Activated CD8-positive, alpha-beta memory T cell treated with anti-CD3 and anti-CD28 coated beads, Interleukin-2, amount 50 U/mL, for 48 hours (primary cell): ENCODE measurements around the gene KCNJ10.

Experiments used
- DNase-seq: peaks from one replicate; pipeline ENCODE4 v3.0.0-alpha.2; 2020

The KCNJ10 gene

DNA sequence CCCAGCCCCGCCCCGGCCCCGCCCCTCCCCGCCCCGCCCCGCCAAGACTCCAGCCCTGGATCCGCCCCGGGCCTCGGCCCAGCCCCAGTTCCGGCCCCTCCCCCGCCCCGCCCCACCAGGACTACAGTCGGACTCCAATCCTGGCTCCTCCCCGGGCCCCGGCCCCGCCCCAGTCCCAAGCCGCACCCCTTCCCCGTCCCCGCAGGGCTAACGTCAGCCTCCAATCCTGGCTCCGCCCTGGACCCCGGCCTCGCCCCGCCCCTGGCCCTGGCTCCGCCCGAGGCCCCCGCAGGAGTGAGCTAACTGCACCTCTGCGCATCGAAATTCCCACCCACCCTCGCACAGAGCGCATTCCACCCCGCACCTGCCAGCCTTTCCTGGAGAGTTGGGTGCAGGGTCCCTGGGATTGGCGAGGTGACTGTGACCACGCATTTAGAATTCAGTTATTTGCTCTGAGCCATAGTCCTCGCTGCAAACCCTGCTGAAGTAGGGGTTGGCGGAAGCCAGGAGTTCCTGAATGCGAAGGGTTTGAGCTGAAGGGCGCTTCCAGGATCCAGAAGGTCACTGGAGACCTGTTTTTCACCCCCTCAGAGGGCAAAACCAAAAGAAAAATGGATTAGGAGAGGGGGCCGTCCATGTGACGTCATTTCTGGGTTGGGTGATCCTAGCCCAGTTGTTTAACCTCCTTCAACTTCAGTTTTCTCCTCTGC lies 29.0 kb upstream of the KCNJ10 start:
- peak; percentile 98 for DNase-seq

DNA sequence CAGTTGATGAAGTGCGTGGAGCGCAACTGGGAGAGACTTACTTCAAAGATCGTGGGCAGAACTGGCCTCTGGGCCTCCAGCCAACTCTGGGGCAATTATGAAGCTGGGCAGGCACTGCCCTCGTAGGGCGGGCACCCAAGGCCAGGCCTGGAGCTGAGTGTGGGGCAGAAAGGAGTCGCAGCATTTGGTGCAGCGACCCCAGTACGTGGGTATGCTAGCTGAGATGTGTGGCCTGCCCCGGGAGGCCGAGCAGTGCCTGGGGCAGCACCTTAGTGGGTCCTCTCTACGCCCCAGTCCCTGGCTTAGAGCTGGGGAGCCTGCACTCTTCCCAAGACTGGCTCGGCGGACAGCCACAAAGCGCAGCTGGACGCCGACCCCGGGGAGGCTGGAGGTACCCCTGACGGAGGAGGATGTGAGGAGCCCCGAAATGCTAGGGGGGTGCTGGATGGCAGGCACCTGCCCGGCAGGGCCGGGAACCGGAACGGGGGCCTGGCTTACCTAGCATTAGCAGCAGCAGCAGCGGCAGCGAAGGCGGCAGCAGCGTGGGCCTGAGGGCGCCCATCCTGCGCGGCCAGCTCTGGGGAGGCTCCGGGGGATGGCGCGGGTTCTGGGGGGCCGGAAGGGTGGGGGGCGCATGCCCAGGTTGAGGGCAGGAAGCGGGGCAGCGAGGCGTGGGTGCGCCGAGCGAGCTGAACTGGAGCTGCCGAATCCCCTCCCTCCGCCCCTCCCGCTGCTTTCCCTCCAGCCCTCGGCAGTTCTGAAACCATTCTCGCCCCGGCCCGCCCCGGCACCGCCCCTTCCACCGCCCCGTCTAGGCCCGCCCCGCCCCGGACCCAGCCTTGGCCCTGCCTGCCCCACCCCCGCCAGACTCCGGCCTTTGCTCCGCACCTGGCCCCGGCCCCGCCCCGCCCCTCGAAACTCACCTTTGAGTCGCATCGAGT lies 28.2 kb upstream of the KCNJ10 start, which contains the start of gene IGSF8:
IGSF8 (minus strand) TSS at position 709 of the 941 bp plus-strand sequence; CDS start at position 562, 147 bp downstream.
- peak; percentile 99 for DNase-seq

DNA sequence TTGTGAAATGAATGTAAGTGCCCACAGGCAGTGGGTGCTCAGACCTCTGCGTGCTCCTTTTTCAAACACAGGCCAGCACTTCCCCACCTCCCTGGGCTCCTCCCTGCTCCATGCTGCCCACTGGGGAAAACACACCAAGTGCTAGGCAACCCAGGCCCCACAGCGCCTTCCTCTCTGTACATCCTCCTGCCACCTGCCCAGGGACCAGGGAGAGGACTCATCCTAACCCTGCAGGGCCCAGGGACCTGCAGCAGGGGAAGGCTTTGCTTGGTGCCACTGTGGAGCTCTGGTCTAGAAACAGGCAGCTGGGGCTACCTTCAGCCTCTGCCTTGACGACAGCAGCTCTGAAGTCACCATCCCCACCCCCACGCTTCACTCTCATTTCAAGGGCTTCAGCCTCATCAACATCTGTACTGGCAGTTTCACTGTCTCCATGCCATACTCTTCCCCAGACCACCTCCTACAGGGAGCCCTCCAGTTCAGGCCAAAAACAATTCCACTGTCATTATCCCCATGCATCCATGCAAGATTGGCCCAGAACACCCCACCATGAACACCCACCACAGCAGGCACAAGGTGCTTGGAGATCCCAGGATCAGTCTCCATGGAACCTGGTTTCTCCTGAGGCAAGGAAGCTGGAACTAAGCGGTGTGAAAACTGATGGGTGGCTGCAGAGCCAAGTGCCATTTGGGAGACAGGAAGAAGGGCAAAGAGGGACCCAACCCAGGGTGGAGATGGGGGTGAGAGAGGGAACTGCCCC lies 27.4 kb upstream of the KCNJ10 start:
- DNase-seq, result no peak

DNA sequence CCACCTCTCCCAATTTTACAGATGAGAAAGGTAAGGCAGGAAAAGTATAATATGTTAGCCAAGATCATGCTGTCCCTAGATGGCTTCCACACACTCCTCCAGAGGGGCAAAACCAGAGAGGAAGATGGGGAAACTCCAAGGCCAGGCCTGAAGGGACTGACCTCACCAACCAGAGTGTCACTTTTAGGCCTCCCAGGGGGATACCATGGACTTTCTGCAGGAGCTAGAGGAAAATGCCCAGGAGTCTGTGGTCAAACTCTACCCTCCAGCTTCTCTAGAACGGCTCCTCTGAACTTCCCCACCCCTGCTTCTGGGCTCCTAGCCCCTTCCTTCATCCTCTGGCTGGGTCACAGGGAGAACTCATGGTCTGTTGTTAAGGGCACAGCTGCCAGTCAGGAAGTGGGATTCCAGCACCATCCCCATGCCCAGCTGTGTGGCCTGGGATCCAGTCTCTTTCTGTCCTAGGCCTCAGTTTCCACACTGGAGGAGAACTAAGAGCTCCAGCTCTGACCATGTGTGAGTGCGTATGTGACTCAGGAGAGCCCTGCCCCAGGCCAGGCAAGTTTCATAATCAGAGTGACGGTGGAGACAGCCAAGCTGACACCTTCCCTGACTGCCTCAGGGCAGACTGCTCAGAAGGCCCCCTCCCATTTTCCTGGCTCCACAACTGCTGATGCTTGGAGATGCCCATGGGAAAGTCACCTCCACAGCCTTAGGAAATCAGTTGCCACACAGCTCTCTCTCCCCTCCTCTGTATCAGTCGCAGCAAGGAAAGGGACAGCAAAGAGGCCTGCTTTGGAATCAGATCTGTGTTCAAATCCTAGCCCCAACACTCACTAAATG lies 26.5 kb upstream of the KCNJ10 start:
- no peak for DNase-seq

DNA sequence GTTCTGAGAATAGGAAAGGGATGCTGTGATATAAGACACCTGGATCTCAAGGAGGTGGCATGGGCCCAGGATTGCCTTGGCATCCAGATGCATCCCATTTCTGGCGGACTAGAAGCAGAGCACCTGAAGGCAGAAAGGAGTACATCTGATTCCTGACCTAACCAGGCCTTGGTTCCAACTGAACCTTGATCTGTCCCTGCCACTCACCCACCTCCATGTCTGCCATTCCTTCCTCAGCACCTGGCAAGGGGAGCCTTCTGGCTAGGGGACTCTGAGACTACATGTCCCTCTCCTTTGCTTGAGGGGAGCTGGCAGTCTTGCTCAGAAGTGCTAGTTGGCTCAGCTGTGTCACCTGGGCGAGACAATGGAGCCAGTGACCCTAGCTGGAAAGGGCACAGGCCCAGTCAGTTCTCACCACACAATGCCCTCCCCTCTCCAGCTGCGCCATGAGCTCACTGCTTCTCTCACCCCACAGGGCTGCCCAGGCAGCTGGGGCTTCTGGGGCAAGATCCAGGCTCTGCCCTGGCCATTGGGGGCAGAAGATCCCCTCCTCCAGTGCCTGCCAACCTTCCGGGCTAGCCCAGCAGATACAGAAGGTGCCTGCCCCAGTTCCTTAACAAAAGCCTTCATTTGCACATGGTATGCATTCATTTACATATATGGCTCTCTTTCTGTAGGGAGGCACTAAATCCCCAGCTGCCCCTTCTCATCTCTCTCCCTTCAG lies 25.6 kb upstream of the KCNJ10 start:
- DNase-seq, result no peak

DNA sequence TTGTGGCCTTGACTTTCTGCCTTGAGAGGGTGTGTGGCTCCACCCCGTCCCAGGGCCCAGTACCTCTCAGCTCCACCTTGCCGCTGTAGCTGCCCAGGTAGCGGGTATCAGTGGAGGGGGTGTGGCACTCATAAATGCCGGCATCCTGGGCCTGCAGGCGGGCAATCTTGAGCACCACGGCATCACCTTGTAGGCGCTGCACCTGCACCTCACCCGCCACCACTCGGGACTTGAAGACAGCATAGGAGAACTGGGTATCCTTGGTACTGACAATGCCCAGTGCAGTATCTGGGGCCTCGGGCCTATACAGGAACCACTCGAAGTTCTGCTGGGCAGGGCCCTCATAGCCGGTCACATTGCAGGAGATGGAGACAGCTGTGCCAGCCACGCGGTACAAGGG lies 24.8 kb upstream of the KCNJ10 start:
- no peak for DNase-seq

DNA sequence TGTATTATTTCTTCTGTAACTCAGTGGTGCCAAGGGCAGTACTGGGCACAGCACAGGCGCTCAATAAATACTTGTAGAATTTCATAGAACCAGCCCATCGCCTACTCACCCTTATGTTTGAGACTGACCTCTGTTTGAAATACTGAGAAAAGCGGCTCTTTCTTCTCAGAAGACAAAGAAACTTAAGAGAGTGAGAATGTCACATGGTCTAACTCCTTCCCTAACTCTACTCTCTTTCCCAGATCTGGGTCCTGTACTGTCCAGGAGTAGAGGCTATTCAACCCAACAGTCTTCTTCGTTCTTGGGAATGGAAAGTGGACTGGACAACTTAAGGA lies 24.3 kb upstream of the KCNJ10 start:
- no peak for DNase-seq

DNA sequence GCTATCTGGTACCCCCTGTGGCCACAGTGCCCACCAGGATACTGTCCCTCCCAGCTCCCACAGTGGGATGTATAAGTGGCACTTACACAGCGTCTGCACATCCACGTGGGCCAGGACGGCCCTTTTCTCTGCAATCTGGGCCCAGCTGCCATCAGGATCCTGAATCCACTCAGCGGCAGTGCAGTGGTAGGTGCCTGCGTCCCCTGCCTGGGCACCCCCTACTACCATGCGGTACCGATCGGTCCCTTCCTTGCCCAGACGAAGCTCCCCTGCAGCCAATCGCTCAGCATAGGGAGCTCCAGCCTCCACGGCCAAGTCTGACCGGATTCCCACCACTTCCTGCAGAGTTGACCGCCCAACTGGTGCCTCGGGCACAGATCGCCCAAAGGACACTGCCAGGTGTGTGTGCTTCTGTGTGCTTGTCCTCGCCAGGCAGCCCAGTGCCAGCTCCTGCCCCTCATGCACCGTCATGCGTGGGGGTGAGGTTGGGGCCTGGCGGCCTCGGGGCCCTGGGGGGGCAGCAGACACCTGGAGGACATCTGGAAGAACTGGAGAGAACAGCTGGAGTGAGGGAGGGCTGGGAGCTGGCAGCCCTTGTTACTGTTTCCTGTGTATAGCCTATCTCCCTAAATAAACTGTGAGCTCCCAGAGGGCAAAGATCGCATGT lies 23.8 kb upstream of the KCNJ10 start:
- no peak for DNase-seq

DNA sequence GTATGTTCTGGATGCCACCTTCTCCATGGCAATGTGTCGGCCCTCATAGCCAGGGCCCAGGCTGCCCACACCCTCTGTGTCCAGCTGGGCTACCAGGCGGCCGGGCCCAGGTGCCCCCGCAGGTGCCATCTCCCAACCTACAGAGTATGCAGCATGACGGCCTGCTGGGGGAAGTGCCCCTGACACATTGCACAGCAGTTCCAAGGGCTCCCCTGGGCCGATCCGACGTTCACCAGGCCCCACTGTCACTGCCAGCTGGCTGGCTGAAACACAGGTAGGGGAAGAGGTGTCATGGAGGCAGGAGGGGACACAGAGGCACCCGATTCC lies 23.1 kb upstream of the KCNJ10 start:
- DNase-seq, result no peak

DNA sequence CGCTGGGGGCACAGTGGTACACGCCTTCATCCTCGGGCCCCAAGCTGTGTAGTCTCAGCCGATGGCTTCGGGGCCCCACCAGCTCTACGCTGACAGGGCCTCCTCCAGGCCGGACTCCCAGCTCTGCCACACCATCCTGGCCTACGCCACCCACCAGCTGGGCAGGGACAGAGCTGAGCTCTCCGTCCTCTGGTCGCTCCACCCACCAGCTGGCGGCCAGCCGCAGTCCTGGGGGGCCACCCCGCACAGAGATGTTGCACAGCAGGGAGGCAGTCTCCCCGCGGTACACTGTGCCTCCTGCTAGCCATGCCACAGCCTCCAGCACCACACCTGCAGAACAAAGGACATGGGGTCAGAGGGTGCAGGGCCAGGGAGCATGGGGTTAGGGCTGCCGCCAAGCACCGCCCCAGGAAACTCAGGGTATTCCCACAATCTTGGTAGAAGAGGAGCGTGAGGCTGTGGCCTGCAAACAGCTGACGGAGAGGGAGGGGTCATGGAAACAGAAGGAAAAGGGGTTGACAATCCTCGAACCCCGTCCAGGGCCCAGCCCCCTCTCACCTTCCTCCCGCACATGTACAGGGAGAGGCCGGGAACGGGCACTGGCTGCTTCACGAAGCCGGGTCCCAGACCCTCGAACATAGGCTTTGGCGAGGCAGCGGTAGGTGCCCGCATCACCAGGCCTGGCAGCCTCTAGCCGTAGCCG lies 22.6 kb upstream of the KCNJ10 start:
- DNase-seq, result no peak

DNA sequence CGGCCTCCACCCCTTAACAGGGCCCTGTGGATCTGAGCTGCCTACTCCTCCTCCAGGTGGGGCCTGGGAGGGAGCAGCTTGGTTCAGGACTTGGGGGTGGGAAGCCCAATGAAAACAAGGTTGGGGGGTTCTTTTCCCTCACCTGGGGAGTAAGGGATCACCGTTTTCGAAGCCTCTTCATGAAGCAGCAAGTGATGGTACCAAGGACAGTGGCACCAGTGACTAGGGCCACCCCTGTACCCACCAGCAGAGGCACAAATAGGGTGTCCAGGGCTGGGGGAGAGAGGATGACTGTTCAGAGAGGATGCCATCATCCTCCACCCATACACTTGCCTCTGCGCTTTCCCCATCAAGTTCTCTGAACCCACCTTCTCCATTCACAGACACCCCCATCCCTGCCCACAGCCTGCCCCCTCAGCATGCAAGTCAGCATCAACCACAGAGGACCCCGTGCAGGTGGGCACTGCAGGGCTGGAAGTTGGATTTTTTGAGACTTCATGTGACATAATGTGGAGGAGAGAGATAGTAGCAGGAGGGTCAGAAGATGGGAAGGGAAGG lies 21.8 kb upstream of the KCNJ10 start:
- no peak for DNase-seq

DNA sequence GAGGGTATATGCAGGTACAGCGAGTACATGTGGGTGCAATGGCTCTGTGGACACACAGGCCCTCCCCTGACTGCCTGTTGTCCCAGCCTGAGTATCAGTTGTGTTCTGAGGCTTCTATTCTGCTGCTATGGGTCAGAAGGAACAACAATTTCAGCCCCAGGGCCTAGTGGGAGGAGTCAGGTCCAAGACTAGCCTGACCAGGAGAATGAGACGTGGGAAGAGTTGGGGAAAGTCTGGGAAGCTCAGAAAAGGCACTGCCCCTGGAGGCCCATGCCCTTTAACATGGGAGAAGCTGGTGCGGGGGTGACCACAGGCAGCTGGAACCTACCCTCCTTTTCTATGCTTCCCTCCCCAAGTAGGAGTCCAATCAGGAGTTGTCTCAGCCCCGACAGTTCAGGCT lies 20.8 kb upstream of the KCNJ10 start:
- no peak for DNase-seq

DNA sequence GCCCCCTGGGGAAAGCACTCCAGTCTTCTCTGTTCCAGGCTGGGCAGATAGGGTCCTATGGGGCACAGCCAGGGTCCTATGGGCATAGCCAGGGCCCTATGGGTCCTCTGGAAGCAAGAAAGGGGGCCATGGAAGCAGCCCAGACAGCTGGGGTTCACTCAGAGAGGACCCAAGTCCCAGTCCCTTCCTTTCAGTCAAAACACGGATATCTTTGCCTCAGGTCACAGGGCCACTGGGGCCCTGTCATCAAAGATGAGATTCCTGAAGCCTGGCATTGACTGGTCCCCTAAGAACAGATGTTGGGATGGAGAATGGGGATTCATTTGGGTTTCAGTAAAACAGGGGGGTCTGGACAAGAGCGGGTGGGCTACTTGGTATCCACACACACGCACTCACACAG lies 19.9 kb upstream of the KCNJ10 start:
- no peak for DNase-seq

DNA sequence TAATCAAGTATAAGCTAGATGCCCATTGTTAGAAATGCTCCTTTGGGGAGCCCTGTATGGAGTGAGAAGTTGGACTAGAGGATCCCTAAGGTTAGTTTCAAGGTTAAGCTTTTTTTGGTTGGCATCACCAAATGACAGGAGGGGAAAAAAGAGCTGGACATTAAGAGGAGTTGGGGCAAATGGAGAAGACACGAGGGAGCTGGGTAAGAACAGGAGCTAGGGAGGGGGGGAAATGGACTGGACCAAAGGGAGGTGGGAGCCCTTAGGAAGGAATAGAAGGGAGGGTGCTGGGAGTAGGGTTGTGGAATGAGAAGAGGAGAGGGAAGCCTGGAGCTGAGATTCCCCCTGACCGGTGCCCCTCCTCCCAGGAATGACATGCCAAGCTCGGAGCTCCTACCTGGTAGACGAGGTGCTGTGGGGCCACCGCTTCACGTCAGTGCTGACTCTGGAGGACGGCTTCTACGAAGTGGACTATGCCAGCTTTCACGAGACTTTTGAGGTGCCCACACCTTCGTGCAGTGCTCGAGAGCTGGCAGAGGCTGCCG lies 17.2 kb upstream of the KCNJ10 start:
- no peak for DNase-seq

DNA sequence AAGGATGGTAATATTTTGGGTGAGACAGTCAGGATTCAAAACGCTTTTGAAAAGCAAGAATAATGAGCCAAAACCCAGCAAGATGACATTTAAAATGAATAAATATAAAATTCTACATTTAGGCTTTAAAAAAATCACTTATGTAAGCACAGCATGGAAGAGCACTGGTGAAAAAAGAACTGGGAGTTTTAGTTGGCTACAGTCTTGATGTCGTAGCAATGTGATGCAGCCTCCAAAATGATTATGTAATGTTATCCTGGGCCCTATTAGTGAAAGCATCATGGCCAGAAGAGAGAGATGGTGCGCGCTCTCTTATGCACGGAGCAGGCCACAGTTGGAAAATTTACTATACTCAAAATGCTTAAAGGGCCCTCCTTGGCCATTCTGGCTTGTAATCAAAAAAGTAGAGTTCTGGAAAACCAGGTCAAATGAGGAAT lies 16.5 kb upstream of the KCNJ10 start:
- DNase-seq, result no peak

DNA sequence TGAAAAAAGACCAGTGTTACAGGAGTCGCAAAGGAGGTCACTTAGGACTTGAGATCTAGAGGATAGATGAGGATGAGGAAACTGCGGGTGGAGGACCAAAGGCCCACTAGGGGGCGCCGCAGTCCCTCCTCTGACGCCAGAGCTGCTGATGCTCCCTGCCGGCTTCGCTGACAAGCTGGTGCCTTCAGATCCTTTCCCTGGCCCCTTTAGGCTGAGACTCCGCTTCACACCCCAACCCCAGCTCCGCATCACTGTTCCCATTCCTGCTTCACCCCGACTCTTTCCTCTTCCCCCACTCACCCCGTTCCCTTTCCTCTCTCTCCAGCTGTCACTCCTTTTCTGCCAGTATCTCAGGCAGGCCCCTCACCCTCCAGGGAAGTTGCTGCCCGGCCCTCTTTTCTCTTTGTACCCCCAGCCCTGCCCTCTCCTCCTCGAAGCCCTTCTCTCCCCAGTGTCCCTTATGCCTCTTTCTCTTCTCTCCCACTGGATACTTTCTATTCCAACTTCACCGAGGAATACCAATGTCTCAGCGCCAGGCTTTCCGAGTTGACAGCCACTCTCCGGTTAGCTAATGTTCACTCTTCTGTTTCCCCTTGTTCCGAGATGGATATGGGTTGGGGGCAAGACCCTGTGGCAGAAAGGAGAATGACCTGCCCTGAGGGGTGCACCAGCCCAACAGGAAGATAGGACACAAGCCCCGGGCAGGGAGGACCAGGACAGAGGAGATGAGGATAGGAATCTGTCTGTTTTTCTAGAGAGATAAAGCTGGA lies 15.9 kb upstream of the KCNJ10 start:
- peak; percentile 93 for DNase-seq

DNA sequence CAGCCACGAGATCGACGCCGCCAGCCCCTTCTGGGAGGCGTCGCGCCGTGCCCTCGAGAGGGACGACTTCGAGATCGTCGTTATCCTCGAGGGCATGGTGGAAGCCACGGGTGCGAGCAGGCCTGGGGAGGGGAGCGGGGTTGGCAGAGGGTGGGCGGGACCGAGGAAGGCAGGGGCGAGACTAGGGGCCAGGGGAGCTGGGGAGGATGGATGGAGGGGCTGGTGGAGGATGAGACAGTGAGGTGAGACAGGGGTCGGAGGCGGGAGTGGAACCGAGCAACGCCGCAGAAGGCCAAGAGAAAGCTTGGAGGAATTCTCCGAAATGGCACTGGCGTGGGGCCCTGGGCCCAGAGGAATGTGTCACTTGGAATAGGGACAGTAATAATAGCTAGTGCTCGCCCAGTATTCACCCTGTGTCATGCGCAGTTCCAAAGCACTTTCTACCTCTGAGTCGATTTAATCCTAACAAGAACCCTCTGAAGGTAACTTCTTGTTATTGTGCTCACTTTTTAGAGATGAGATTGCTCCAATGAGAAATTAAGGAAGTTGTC lies 14.9 kb upstream of the KCNJ10 start:
- DNase-seq, result no peak

DNA sequence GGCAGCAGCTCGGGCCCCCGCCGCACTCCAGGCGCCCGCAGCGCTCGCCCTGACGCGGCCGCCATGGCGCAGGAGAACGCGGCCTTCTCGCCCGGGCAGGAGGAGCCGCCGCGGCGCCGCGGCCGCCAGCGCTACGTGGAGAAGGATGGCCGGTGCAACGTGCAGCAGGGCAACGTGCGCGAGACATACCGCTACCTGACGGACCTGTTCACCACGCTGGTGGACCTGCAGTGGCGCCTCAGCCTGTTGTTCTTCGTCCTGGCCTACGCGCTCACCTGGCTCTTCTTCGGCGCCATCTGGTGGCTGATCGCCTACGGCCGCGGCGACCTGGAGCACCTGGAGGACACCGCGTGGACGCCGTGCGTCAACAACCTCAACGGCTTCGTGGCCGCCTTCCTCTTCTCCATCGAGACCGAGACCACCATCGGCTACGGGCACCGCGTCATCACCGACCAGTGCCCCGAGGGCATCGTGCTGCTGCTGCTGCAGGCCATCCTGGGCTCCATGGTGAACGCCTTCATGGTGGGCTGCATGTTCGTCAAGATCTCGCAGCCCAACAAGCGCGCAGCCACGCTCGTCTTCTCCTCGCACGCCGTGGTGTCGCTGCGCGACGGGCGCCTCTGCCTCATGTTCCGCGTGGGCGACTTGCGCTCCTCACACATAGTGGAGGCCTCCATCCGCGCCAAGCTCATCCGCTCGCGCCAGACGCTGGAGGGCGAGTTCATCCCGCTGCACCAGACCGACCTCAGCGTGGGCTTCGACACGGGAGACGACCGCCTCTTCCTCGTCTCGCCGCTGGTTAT lies 14.2 kb upstream of the KCNJ10 start:
- peak; percentile 83 for DNase-seq
